Measurements from ENCODE around the gene MYT1. TPM values are rescaled to one million over a fixed set of nuclear protein-coding genes. Genes with fewer than 3 reads are reported as not detected.
"Not testable (repeated sequence)": the region's sequence is repeated elsewhere in the genome, so short reads cannot be mapped to it uniquely, and the experiment has no call there.

The MYT1 gene
- total and polyA plus RNA-seq, 4 donors: under 0.01 to 6.5 (median 0.08) TPM

- DNase-seq (ENCODE audit: low spot score): no peak
- no peaks in the 10 kb centered on the region for H3K36me3 ChIP-seq (ENCODE audit: control insufficient read depth in 4 of 4, insufficient read depth in 3 of 4, low read depth in 1 of 4, low read length in 3 of 4)
- no peak overlapping the region for H3K27ac ChIP-seq (ENCODE audit: low read depth in 1 of 2, low read length in 2 of 2)
- no peak overlapping the region for H3K4me3 ChIP-seq (ENCODE audit: low read depth in 1 of 3, low read length in 3 of 3)
- whole genome bisulfite sequencing: 77% methylated on average over 12 of the region's 12 CpGs
- TF ChIP-seq YY1 (IDR thresholded peaks at IDR 0.05) (no peak), FOXA2 (IDR thresholded peaks at IDR 0.05) (no peak), REST (IDR thresholded peaks at IDR 0.05) (no peak), MAX (IDR thresholded peaks at IDR 0.05) (no peak), EGR1 (IDR thresholded peaks at IDR 0.05; ENCODE audit: low read depth in 2 of 2) (no peak), TAF1 (conservative IDR thresholded peaks at IDR 0.05) (no peak), GABPA (IDR thresholded peaks at IDR 0.05 in 1 of 2, conservative IDR thresholded peaks at IDR 0.05 in 1 of 2) (no peak), ATF3 (IDR thresholded peaks at IDR 0.05) (no peak), FOXA1 (IDR thresholded peaks at IDR 0.05) (no peak), HNF4A (conservative IDR thresholded peaks at IDR 0.05) (no peak)
- peaks cover 0 to 4% (median under 1%) of the 10 kb centered on the region in 4 donors for H3K4me1 ChIP-seq (ENCODE audit: control insufficient read depth in 4 of 4, insufficient read depth in 4 of 4, low read length in 3 of 4)
- H3K9ac ChIP-seq (ENCODE audit: low read depth in 1 of 2, low read length in 2 of 2): no peak overlapping the region
- peaks cover 0 to 3% (median 1%) of the 10 kb centered on the region in 4 donors for H3K27me3 ChIP-seq (ENCODE audit: control insufficient read depth in 4 of 4, insufficient read depth in 4 of 4, low read length in 3 of 4)
- H3K9me3 ChIP-seq (ENCODE audit: control insufficient read depth in 4 of 4, low read length in 3 of 4): no peaks in the 10 kb centered on the region
These were observed 42.7 kb upstream of the MYT1 start for GRCh38 chr20:64121586-64121985.

- not testable (repeated sequence) for H3K9ac ChIP-seq (ENCODE audit: low read depth in 1 of 2, low read length in 2 of 2); H3K27me3 ChIP-seq (ENCODE audit: control insufficient read depth in 4 of 4, insufficient read depth in 4 of 4, low read length in 3 of 4); H3K27ac ChIP-seq (ENCODE audit: low read depth in 1 of 2, low read length in 2 of 2); H3K4me1 ChIP-seq (ENCODE audit: control insufficient read depth in 4 of 4, insufficient read depth in 4 of 4, low read length in 3 of 4); H3K9me3 ChIP-seq (ENCODE audit: control insufficient read depth in 4 of 4, low read length in 3 of 4); H3K4me3 ChIP-seq (ENCODE audit: low read depth in 1 of 3, low read length in 3 of 3); DNase-seq (ENCODE audit: low spot score); H3K36me3 ChIP-seq (ENCODE audit: control insufficient read depth in 4 of 4, insufficient read depth in 3 of 4, low read depth in 1 of 4, low read length in 3 of 4)
- 78% methylated on average over 11 of the region's 11 CpGs for WGBS
These were observed 41.3 kb upstream of the MYT1 start for GRCh38 chr20:64122927-64123326.

GRCh38 chr20:64123517-64123916, 40.7 kb upstream of the MYT1 start:
- 79% methylated on average over 11 of the region's 11 CpGs for WGBS
- H3K4me3 ChIP-seq (ENCODE audit: low read depth in 1 of 3, low read length in 3 of 3); H3K9ac ChIP-seq (ENCODE audit: low read depth in 1 of 2, low read length in 2 of 2); H3K9me3 ChIP-seq (ENCODE audit: control insufficient read depth in 4 of 4, low read length in 3 of 4); H3K27me3 ChIP-seq (ENCODE audit: control insufficient read depth in 4 of 4, insufficient read depth in 4 of 4, low read length in 3 of 4); H3K4me1 ChIP-seq (ENCODE audit: control insufficient read depth in 4 of 4, insufficient read depth in 4 of 4, low read length in 3 of 4); H3K36me3 ChIP-seq (ENCODE audit: control insufficient read depth in 4 of 4, insufficient read depth in 3 of 4, low read depth in 1 of 4, low read length in 3 of 4); H3K27ac ChIP-seq (ENCODE audit: low read depth in 1 of 2, low read length in 2 of 2); DNase-seq (ENCODE audit: low spot score): not testable (repeated sequence)
